Nephron (organoid): Measurements from ENCODE around the gene TPRA1.

Experiments used
- H3K27ac Mint-ChIP-seq, 3 experiments: 2 replicates each; pipeline ENCODE4 v1.8.0; 2020; ENCODE audit warnings: mixed read lengths in 3 of 3, mild to moderate bottlenecking in 2 of 3, moderate library complexity in 1 of 3
- H3K27me3 Mint-ChIP-seq: 2 replicates; pipeline ENCODE4 v1.8.0; 2021; ENCODE audit warnings: low read depth, mild to moderate bottlenecking, moderate library complexity, mixed read lengths
- H3K36me3 Mint-ChIP-seq: 2 replicates; pipeline ENCODE4 v1.8.0; 2020; ENCODE audit warnings: low read depth, mixed read lengths
- H3K4me1 Mint-ChIP-seq: 2 replicates; pipeline ENCODE4 v1.8.0; 2020; ENCODE audit warnings: mixed read lengths
- H3K4me3 Mint-ChIP-seq, 3 experiments: 2 replicates each; pipeline ENCODE4 v1.8.0; 2020; ENCODE audit warnings: mild to moderate bottlenecking in 3 of 3, mixed read lengths in 3 of 3, moderate library complexity in 2 of 3
- H3K9me3 Mint-ChIP-seq: 2 replicates; pipeline ENCODE4 v1.8.0; 2020; ENCODE audit warnings: mixed read lengths
- TF ChIP-seq, protein P1 (sequence below), 3 experiments: fragments of 200-600 bp; sonication (generic); IDR thresholded peaks; one replicate each; pipeline ENCODE4 v1.5.0; 2021; ENCODE audit warnings: antibody characterized with exemption in 3 of 3; ENCODE audit not compliant: unreplicated experiment in 3 of 3

TPRA1 gene

DNA sequence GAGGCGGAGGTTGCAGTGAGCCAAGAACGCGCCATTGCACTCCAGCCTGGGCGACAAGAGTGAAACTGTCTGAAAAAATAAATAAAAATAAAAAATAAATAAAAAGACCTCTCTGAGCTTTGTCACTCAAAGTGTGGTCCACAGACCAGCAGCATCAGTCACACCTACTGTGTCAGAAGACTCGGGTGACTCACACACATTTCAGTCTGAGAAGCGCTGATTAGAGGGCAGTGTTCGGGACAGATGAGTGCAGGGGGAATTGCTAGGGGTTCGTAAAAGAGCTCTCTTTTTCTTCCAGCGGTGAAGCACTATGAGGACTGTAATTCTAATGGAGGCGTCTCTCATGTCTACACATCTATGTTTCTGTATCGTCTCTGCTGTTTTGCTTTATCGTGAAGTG lies 44.1 kb upstream of the TPRA1 start:
- H3K36me3 Mint-ChIP-seq, result no peaks in the 10 kb centered on the region

DNA sequence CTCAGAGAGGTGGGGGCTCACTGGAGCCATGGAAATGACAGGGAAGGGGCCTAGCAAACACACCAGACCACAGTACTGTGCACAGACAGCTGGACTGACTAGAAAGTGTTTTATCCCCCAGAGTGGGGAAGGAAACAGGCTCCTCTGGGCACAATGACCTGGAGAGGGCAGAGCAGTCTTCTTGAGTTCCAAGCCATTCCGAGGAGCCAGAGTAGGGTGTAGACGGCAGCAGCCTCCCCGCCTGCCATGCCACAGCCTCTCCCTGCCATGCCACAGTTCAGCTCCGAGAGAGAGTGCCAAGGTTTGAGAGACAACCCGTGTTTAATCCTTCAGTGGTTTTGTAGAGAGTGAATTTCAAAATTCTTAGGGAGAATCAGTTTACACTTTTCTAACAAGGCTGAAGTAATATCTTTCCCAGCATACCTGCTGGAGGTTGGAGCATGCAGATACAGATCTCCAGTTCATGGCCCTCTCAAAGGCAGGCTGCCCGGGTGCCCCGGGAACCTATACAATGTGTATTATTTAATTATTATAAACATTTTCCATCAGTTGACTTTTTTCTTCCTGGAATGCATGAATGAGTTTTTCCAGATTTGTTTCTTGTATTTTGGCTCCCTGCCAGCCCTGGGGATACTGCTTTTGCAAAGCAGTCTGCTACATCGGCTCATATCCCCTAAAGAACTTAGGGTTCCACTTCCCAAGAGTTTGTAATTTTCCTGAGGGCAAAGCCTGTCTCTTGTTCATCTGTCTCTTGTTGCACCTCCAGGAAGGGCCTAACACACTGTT lies 41.7 kb upstream of the TPRA1 start:
- peak overlapping the region; percentile 26 to 74 (median 34) for H3K27ac Mint-ChIP-seq
- peak overlapping the region; percentile 35 to 49 (median 42) for H3K4me3 Mint-ChIP-seq
- no peaks in the 10 kb centered on the region for H3K36me3 Mint-ChIP-seq
- peaks cover 34% of the 10 kb centered on the region for H3K27me3 Mint-ChIP-seq
- TF ChIP-seq, protein P1, sequence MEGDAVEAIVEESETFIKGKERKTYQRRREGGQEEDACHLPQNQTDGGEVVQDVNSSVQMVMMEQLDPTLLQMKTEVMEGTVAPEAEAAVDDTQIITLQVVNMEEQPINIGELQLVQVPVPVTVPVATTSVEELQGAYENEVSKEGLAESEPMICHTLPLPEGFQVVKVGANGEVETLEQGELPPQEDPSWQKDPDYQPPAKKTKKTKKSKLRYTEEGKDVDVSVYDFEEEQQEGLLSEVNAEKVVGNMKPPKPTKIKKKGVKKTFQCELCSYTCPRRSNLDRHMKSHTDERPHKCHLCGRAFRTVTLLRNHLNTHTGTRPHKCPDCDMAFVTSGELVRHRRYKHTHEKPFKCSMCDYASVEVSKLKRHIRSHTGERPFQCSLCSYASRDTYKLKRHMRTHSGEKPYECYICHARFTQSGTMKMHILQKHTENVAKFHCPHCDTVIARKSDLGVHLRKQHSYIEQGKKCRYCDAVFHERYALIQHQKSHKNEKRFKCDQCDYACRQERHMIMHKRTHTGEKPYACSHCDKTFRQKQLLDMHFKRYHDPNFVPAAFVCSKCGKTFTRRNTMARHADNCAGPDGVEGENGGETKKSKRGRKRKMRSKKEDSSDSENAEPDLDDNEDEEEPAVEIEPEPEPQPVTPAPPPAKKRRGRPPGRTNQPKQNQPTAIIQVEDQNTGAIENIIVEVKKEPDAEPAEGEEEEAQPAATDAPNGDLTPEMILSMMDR (IDR thresholded peaks at IDR 0.05; ENCODE audit: unreplicated experiment in 3 of 3), result no peak
- peaks cover 28% of the 10 kb centered on the region for H3K4me1 Mint-ChIP-seq
- H3K9me3 Mint-ChIP-seq, result no peaks in the 10 kb centered on the region

More for the DNA sequence above, 44.1 kb upstream of the TPRA1 start:
- Mint-ChIP-seq H3K27me3 (peaks cover 19% of the 10 kb centered on the region), H3K4me1 (peaks cover 32% of the 10 kb centered on the region), H3K4me3 (no peak overlapping the region), H3K9me3 (no peaks in the 10 kb centered on the region), H3K27ac (peak overlapping the region in 1 of 3 experiments; percentile 8)
- TF ChIP-seq, protein P1 (IDR thresholded peaks at IDR 0.05; ENCODE audit: unreplicated experiment in 3 of 3), result no peak

DNA sequence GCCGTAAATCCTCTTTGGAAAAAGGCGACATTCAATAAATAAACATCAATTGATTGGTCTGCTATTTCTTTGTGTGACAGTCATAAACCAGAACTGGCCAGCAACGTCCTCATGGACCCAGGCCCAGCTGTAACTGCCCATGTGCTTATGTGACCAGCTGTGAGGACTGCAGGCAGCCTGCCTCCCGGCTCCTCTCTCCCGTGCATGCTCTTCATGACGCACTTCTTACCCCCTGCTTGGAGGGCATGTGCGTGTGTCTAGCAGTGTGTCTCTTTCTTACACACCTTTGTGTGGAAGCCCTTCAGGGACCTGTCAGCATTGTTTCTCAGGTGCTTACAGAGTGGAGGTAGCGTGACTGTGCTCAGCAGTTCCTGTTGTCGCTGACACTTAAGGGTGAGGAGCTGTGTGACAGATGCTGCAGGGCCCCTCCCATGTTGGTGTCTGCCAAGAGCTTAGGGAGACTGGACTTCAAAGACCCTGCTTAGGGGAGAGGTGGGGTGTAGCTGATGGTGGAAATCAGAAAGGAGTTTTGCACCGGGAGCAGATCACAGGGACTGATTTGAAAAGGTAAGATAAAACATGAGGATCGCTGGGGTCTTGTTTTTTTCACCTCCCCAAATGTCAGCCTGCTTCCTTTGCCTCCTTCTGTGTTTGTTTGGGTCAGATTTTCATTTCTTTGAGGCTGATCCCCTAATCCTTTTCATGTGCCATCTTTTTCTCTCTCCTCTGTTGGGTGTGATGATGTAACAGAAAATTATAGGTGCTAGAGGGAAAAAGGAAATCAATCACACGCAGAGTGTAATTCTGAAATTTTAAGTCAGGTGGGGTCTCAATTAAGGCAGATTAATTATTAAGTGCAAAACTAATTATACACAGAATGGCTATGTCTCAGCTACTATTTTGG lies 40.5 kb upstream of the TPRA1 start:
- H3K4me3 Mint-ChIP-seq, result peak overlapping the region; percentile 65 to 77 (median 69)
- peak overlapping the region in 2 of 3 experiments; percentile 8 to 23 for H3K27ac Mint-ChIP-seq
- no peaks in the 10 kb centered on the region for H3K9me3 Mint-ChIP-seq
- peaks cover 28% of the 10 kb centered on the region for H3K4me1 Mint-ChIP-seq
- peaks cover 45% of the 10 kb centered on the region for H3K27me3 Mint-ChIP-seq
- no peaks in the 10 kb centered on the region for H3K36me3 Mint-ChIP-seq
- TF ChIP-seq, protein P1 (IDR thresholded peaks at IDR 0.05; ENCODE audit: unreplicated experiment in 3 of 3), result no peak

DNA sequence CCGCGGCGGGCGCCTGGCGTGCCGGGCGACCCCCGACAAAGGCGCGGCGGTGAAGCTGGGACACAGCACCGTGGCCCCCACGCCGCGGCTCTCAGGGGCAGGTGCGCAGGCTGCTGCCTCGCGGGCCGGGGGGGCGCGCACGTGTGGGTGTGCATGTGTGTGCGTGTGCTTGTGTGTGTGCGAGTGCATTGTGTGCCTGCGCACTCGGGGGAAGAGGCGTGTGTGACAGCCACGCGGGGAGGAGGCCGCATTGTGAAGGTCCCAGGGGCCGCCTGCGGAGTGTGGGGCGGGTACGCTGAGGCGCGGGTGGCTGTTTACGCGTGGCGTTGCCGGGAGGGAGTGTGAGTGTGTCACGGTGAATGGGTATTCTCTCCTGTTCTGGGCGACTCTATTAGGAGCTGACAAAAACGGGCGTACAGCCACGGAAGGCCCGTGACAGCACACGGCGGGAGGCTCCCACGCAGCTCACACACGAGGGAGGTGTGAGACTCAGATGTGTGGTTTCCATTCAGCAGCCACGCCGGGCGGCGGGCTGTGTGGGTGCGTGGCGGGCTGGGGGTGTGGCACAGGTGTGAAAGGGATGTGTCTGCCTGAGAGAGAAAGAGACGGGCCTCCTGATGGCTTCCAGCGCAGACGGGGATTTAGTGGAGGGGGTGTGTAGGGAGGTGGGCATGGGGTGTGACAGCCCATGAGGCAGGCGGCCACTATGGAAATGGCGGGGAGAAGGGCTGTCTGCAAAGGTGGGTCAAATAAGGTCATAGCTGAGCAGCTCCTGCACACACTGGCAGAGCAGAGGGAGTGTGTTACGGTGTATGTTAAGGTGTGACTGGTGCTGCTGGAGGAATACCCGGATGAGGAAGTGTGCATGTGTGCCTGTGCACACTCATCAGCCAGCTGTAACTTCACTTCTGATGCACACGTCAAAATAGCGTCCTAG lies 39.2 kb upstream of the TPRA1 start:
- H3K4me1 Mint-ChIP-seq, result peaks cover 28% of the 10 kb centered on the region
- peak overlapping the region; percentile 25 to 42 (median 35) for H3K27ac Mint-ChIP-seq
- H3K9me3 Mint-ChIP-seq, result no peaks in the 10 kb centered on the region
- TF ChIP-seq, protein P1 (IDR thresholded peaks at IDR 0.05; ENCODE audit: unreplicated experiment in 3 of 3), result no peak
- no peaks in the 10 kb centered on the region for H3K36me3 Mint-ChIP-seq
- peaks cover 47% of the 10 kb centered on the region for H3K27me3 Mint-ChIP-seq
- H3K4me3 Mint-ChIP-seq, result peak overlapping the region; percentile 81 to 86 (median 83)

DNA sequence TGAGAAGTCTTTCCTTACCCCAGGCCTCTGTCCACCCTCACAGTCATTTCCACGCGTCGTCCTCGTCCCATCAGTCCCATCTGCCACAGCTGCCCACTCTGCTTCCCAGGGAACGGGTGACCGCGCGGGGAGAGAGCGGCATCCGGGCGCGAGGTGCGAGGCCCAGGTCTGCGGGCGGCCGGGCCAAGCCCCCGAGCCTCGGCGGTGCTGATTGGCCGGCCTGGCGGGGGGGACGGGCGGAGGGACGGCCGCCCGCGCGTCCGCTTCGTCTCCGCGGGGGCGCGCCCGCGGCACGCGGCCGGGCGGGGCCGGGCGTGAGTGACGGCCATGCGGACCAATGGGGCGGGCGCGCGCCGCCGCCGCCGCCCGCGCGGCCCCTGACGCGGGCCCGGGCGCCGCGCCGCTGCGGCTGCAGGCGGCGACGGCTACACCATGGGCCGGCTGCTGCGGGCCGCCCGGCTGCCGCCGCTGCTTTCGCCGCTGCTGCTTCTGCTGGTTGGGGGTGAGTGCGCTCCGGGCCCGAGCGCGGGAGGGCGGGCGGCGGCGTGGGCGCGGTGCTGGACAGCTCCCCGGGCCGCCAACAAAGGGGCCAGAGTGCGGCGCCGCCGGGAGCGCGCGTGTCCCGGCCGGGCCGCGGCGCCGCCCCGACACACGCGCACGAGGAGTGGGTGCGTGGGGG lies 38.4 kb upstream of the TPRA1 start, which contains the start of gene PODXL2:
Gene PODXL2, plus strand, starts transcription at position 398 of the 679 bp plus-strand sequence. Its CDS starts 35 bp downstream, at position 433.
- Mint-ChIP-seq H3K9me3 (no peaks in the 10 kb centered on the region), H3K27me3 (peaks cover 47% of the 10 kb centered on the region), H3K27ac (peak within 1 kb of the TSS; percentile 32 to 42 (median 35)), H3K36me3 (no peaks in the 10 kb centered on the region), H3K4me1 (peaks cover 28% of the 10 kb centered on the region), H3K4me3 (peak within 1 kb of the TSS; percentile 83 to 88 (median 84))
- TF ChIP-seq, protein P1 (IDR thresholded peaks at IDR 0.05; ENCODE audit: unreplicated experiment in 3 of 3), result no peak
